ENCODE results near the gene KIF26B. TPM values are rescaled to one million over a fixed set of nuclear protein-coding genes. Genes with fewer than 3 reads are reported as not detected.

The KIF26B gene
- total RNA-seq, result 2.3 and 2.7 TPM in 2 replicates

GRCh38 chr1:245154429-245155271, at the start of gene KIF26B:
Gene KIF26B (plus strand): TSS chr1:245154985. CDS start chr1:245155425, 440 bp downstream.

